Central memory CD4-positive, alpha-beta T cell (primary cell): ENCODE measurements around the gene CEACAM18.

ENCODE experiments used
- DNase-seq: peaks from one replicate; pipeline ENCODE4 v3.0.0; 2022

CEACAM18 gene

DNA sequence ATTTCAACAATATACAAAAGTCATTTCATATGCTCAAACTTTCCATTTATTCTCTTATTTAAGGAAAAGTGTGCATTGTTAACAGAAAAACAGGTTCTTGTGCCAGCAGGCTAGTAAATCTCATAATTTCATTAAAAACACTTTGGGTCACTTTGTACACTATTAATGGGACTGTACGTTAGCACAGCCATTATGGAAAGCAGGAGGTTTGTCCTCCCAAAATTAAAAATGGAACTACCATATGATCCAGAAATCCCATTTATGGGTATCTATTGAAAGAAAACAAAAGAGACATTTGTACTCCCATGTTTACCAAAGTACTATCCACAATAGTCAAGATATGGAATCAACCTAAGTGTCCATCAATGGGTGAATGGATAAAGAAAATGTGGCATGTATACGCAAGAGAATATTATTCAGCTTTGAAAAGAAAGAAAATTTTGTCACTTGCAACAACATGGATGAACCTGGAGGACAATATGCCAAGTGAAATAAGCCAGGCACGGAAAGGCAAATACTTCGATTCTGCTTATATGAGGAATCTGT, 61.6 kb downstream of the CEACAM18 start:
- no peak for DNase-seq
